IMR-90 (cell line): ENCODE data around the gene EPAS1. TPM values are rescaled to one million over a fixed set of nuclear protein-coding genes. Genes with fewer than 3 reads are reported as not detected.

Source experiments
- ATAC-seq: fragments of 200-7000 bp; cut with Tn5 transposase; 2 replicates; pipeline ENCODE4 v1.9.1; 2020; ENCODE audit warnings: low read depth, mild to moderate bottlenecking, moderate library complexity
- BruUV-seq: library from RNA; stranded (reverse); fragments of 400-500 nt; replicated peaks from 2 replicates; lab custom pipeline; 2021; lab: Mats Ljungman, UMichigan
- CTCF ChIA-PET: fragments of 300-600 bp; formaldehyde crosslinking; extraction: SDS; loops from one replicate; lab custom pipeline; 2021; ENCODE audit warnings: antibody characterized with exemption; lab: Yijun Ruan, JAX
- POLR2A ChIA-PET: fragments of 300-600 bp; sonication (Branson Sonifier 250); formaldehyde crosslinking; loops from one replicate; lab custom pipeline; 2022; ENCODE audit warnings: antibody characterized with exemption; ENCODE audit not compliant: unreplicated experiment; lab: Charles Lee
- DNase-seq: peaks from one replicate; pipeline ENCODE4 v3.0.0; 2013
- H2AFZ ChIP-seq: replicated peaks from 2 replicates; pipeline ENCODE3; 2013; ENCODE audit warnings: low read length, mild to moderate bottlenecking; ENCODE audit not compliant: poor library complexity
- H2AK5ac ChIP-seq: 2 replicates; pipeline ENCODE4 v1.6.1; 2013; ENCODE audit warnings: low read depth, low read length, inconsistent platforms
- H2AK9ac ChIP-seq: replicated peaks from 2 replicates; pipeline ENCODE3; 2013; ENCODE audit warnings: mild to moderate bottlenecking, low read depth, low read length, moderate library complexity; ENCODE audit not compliant: poor library complexity
- H2BK120ac ChIP-seq: 2 replicates; pipeline ENCODE4 v1.6.1; 2013; ENCODE audit warnings: low read depth, low read length, inconsistent platforms
- H2BK15ac ChIP-seq: 3 replicates; pipeline ENCODE4 v1.6.1; 2013; ENCODE audit warnings: low read depth, low read length, inconsistent platforms
- H2BK20ac ChIP-seq: 2 replicates; pipeline ENCODE4 v1.6.1; 2013; ENCODE audit warnings: low read depth, mild to moderate bottlenecking, inconsistent platforms, low read length, moderate library complexity
- H2BK5ac ChIP-seq: 2 replicates; pipeline ENCODE4 v1.6.1; 2013; ENCODE audit warnings: mild to moderate bottlenecking, low read depth, low read length, inconsistent platforms; ENCODE audit not compliant: poor library complexity, severe bottlenecking
- H3K14ac ChIP-seq: replicated peaks from 2 replicates; pipeline ENCODE4 v1.6.1; 2013; ENCODE audit warnings: low read depth, low read length, inconsistent platforms
- H3K18ac ChIP-seq: 2 replicates; pipeline ENCODE4 v1.6.1; 2013; ENCODE audit warnings: low read depth, low read length, control low read depth
- H3K23ac ChIP-seq: 2 replicates; pipeline ENCODE4 v1.6.1; 2013; ENCODE audit warnings: low read depth, low read length, inconsistent platforms
- H3K27ac ChIP-seq: 2 replicates; pipeline ENCODE4 v1.5.1; 2013; ENCODE audit warnings: mild to moderate bottlenecking, control low read depth, low read length; ENCODE audit not compliant: insufficient read depth
- H3K27me3 ChIP-seq: 2 replicates; pipeline ENCODE4 v1.6.1; 2013; ENCODE audit warnings: low read length; ENCODE audit not compliant: control insufficient read depth, insufficient read depth
- H3K36me3 ChIP-seq: 2 replicates; pipeline ENCODE4 v1.6.1; 2013; ENCODE audit warnings: low read length, mixed read lengths; ENCODE audit not compliant: control insufficient read depth, insufficient read depth
- H3K4ac ChIP-seq: 2 replicates; pipeline ENCODE4 v1.6.1; 2013; ENCODE audit warnings: low read depth, low read length, inconsistent platforms
- H3K4me1 ChIP-seq: 2 replicates; pipeline ENCODE4 v1.6.1; 2013; ENCODE audit warnings: low read length, mixed read lengths; ENCODE audit not compliant: control insufficient read depth, insufficient read depth
- H3K4me2 ChIP-seq: 2 replicates; pipeline ENCODE4 v1.6.1; 2013; ENCODE audit warnings: low read depth, mild to moderate bottlenecking, control low read depth, low read length, moderate library complexity
- H3K4me3 ChIP-seq: 2 replicates; pipeline ENCODE4 v1.5.1; 2013; ENCODE audit warnings: low read depth, mild to moderate bottlenecking, control low read depth, low read length, moderate library complexity; ENCODE audit not compliant: insufficient read depth
- H3K56ac ChIP-seq: 2 replicates; pipeline ENCODE4 v1.6.1; 2013; ENCODE audit warnings: low read length, inconsistent platforms; ENCODE audit not compliant: insufficient read depth; ENCODE audit errors: extremely low read depth
- H3K79me1 ChIP-seq, 2 experiments: 2 replicates each; pipeline ENCODE4 v1.6.1; 2013; ENCODE audit warnings: low read length in 2 of 2, inconsistent platforms in 1 of 2, low read depth in 1 of 2
- H3K9ac ChIP-seq: 2 replicates; pipeline ENCODE4 v1.6.1; 2013; ENCODE audit warnings: low read depth, low read length, control low read depth
- H3K9me1 ChIP-seq: 2 replicates; pipeline ENCODE4 v1.6.1; 2013; ENCODE audit warnings: low read length, inconsistent platforms; ENCODE audit not compliant: insufficient read depth
- H3K9me3 ChIP-seq: 2 replicates; pipeline ENCODE4 v1.6.1; 2013; ENCODE audit warnings: low read length; ENCODE audit not compliant: control insufficient read depth, insufficient read depth
- H4K20me1 ChIP-seq: 2 replicates; pipeline ENCODE4 v1.6.1; 2013; ENCODE audit warnings: low read length, inconsistent platforms; ENCODE audit not compliant: insufficient read depth
- H4K5ac ChIP-seq: 2 replicates; pipeline ENCODE4 v1.6.1; 2013; ENCODE audit warnings: mild to moderate bottlenecking, low read depth, low read length, control low read depth
- H4K8ac ChIP-seq, 2 experiments: 2 replicates each; pipeline ENCODE4 v1.6.1; 2013; ENCODE audit warnings: low read depth in 2 of 2, low read length in 2 of 2, control low read depth in 1 of 2, inconsistent platforms in 1 of 2
- H4K91ac ChIP-seq: 2 replicates; pipeline ENCODE4 v1.6.1; 2013; ENCODE audit warnings: low read depth, low read length, inconsistent platforms; ENCODE audit not compliant: insufficient read depth
- CTCF ChIP-seq: conservative IDR thresholded peaks from 2 replicates; pipeline ENCODE4 v1.5.1; 2012; ENCODE audit warnings: mild to moderate bottlenecking, low read depth, low read length, improper control_type of control experiment
- MXI1 ChIP-seq: IDR thresholded peaks from 2 replicates; pipeline ENCODE4 v1.6.1; 2012; ENCODE audit warnings: low read depth, mild to moderate bottlenecking, low read length, moderate library complexity, borderline replicate concordance
- NFE2L2 ChIP-seq: fragments of 150-350 bp; IDR thresholded peaks from 2 replicates; pipeline ENCODE4 v1.6.1; 2016; ENCODE audit warnings: low read depth, mild to moderate bottlenecking, low read length
- RAD21 ChIP-seq: IDR thresholded peaks from 2 replicates; pipeline ENCODE4 v1.6.1; 2012; ENCODE audit warnings: low read length, improper control_type of control experiment
- RFX5 ChIP-seq: IDR thresholded peaks from 2 replicates; pipeline ENCODE4 v1.8.0; 2012; ENCODE audit warnings: low read depth, mild to moderate bottlenecking, low read length, moderate library complexity
- WGBS, 2 experiments: methylation state at CpG; one replicate each; pipeline versions ENCODE4 v1.1.5 to v1.1.7; 2013; ENCODE audit warnings: missing lambda C conversion rate in 2 of 2; ENCODE audit not compliant: insufficient read length in 1 of 2; ENCODE audit errors: extremely low coverage in 2 of 2; 5-methylcytosine and 5-hydroxymethylcytosine counted together
- dilution Hi-C: fragments of 300-500 bp; cut with HindIII; formaldehyde crosslinking; loops from one replicate; pipeline ENCODE4 v1.14.3; 2018; ENCODE audit warnings: low sequenced_read_pairs; ENCODE audit not compliant: unreplicated experiment
- in situ Hi-C: fragments of 300-500 bp; cut with MboI; formaldehyde crosslinking; loops from 3 replicates; pipeline ENCODE4 v1.14.3; 2019; ENCODE audit warnings: low sequenced_read_pairs, inconsistent platforms, mixed read lengths
- intact Hi-C: fragments of 100-400 bp; cut with micrococcal nuclease; formaldehyde crosslinking; loops from 2 replicates; pipeline ENCODE4 v1.10.0; 2022
- polyA plus RNA-seq, 3 experiments: library from polyadenylated mRNA; depleted of rRNA; stranded (reverse); fragments of >200 nt; gene quantifications; 2 replicates each; pipeline ENCODE4 v1.2.3, GENCODE V29; 2012; ENCODE audit warnings: low replicate concordance in 1 of 3
- total RNA-seq: library from RNA; depleted of rRNA; stranded (reverse); fragments of >200 nt; gene quantifications from 2 replicates; pipeline ENCODE4 v1.2.3, GENCODE V29; 2012

EPAS1 gene
- total and polyA plus RNA-seq, 2 of the 4 experiments (the other 2 are of a cell fraction): 40.7 to 120 TPM

DNA sequence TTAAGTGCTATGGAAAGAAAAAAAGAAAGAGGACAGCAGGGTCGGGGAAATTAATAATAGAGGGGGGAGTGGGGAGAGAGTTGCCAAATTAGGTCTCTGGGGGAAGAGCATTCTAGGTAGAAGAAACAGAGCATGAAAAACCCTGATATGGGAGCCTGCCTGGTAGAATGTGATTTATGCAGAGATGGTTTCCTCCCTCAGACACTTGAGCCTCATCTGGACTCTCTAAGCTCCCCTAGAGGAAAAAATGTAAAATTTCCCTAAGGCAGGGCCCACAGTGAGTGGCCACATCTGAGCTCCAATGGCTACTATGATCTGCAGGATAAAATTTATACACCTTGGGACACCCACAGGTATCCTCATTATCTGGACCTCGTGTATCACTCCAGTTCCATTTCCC lies 20.6 kb upstream of the EPAS1 start:
- H4K20me1 ChIP-seq: no peaks in the 10 kb centered on the region
- BruUV-seq: no TSS peak
- 88% methylated on average over 1 of the region's 2 CpGs; no CpG with 5 or more reads in 1 of the 2 experiments for WGBS, 2 experiments
- no peak overlapping the region for H3K4me2 ChIP-seq
- no peak overlapping the region for H4K91ac ChIP-seq
- in situ Hi-C loops: no loop called here
- H3K4me3 ChIP-seq: no peak overlapping the region
- no peak overlapping the region for H4K8ac ChIP-seq
- H3K9me1 ChIP-seq: peaks cover 8% of the 10 kb centered on the region
- H2BK120ac ChIP-seq: no peak overlapping the region
- TF ChIP-seq MXI1 (no peak), RFX5 (no peak), RAD21 (0 out of 2 replicates have a peak, but pooled peaks have one; percentile 25), NFE2L2 (no peak), CTCF (peak; percentile 45)
- ATAC-seq: peak; percentile 66; the same call in 1 of the 2 replicates
- H3K4ac ChIP-seq: no peak overlapping the region
- H3K27ac ChIP-seq: no peak overlapping the region
- no peak overlapping the region for H2AK9ac ChIP-seq
- CTCF ChIA-PET: interaction anchor here (0.6 kb wide), 1 partner anchor 49 kb away, joined by 3 read pairs; no protein-coding TSS in a partner anchor
- dilution Hi-C loops: no loop called here
- H2BK20ac ChIP-seq: no peak overlapping the region
- H3K18ac ChIP-seq: no peak overlapping the region
- H3K9me3 ChIP-seq: no peaks in the 10 kb centered on the region
- H3K27me3 ChIP-seq: peaks cover 8% of the 10 kb centered on the region
- H3K14ac ChIP-seq: no peak overlapping the region
- H3K4me1 ChIP-seq: peaks cover 3% of the 10 kb centered on the region; the same call in 1 of the 2 replicates
- POLR2A ChIA-PET: no interaction called here
- no peak overlapping the region for H2BK15ac ChIP-seq
- no peaks in the 10 kb centered on the region for H3K36me3 ChIP-seq
- H4K5ac ChIP-seq: no peak overlapping the region
- H2AFZ ChIP-seq: no peak overlapping the region
- H2AK5ac ChIP-seq: no peak overlapping the region
- H2BK5ac ChIP-seq: no peak overlapping the region
- no peak overlapping the region for H3K23ac ChIP-seq
- H3K56ac ChIP-seq: no peak overlapping the region
- DNase-seq: peak; percentile 20
- intact Hi-C loops: no loop called here
- no peaks in the 10 kb centered on the region for H3K79me1 ChIP-seq
- no peak overlapping the region for H3K9ac ChIP-seq
